HCT116 (cell line): ENCODE results near the gene TBC1D30. TPM values are rescaled to one million over a fixed set of nuclear protein-coding genes. Genes with fewer than 3 reads are reported as not detected.

Experiments
- ATAC-seq: fragments of 200-7000 bp; cut with Tn5 transposase; 2 replicates; pipeline ENCODE4 v1.9.1; 2020; ENCODE audit warnings: mild to moderate bottlenecking, moderate library complexity
- BruUV-seq: library from RNA; stranded (reverse); fragments of 400-500 nt; replicated peaks from 2 replicates; lab custom pipeline; 2021; lab: Mats Ljungman, UMichigan
- CTCF ChIA-PET: fragments of 300-600 bp; sonication (Branson Sonifier 250); formaldehyde crosslinking; loops from one replicate; lab custom pipeline; 2021; ENCODE audit warnings: antibody characterized with exemption; lab: Charles Lee
- POLR2A ChIA-PET: fragments of 300-600, 350-600 bp; sonication (Branson Sonifier 250); formaldehyde crosslinking; loops from one replicate; lab custom pipeline; 2021; ENCODE audit warnings: antibody characterized with exemption; lab: Charles Lee
- RAD21 ChIA-PET, 2 experiments: fragments of 300-600 bp; sonication (Branson Sonifier 250); formaldehyde crosslinking; loops; one replicate each; lab custom pipeline; 2023; ENCODE audit warnings: low total read pairs in 2 of 2; ENCODE audit not compliant: uncharacterized antibody in 2 of 2, unreplicated experiment in 2 of 2, low non-redundant PET in 1 of 2; lab: Charles Lee
- DNase-seq: peaks from one replicate; pipeline ENCODE4 v3.0.0-alpha.2; 2010; ENCODE audit warnings: low read depth, low spot score
- H2AFZ ChIP-seq: fragments of 200-600 bp; shearing (Covaris generic), sonication (generic); 2 replicates; pipeline ENCODE4 v1.6.1; 2017; ENCODE audit warnings: low read depth, mixed run types, mixed read lengths, antibody characterized with exemption, low read length; ENCODE audit not compliant: poor library complexity, severe bottlenecking
- H3K27ac ChIP-seq: 2 replicates; pipeline ENCODE4 v1.5.1; 2012; ENCODE audit warnings: low read depth, low read length
- H3K27me3 ChIP-seq: fragments of 200-600 bp; sonication (generic); 2 replicates; pipeline ENCODE4 v1.6.1; 2016; ENCODE audit warnings: mixed run types, low read length, mixed read lengths; ENCODE audit not compliant: insufficient read depth
- H3K36me3 ChIP-seq, 2 experiments: fragments of 200-500 bp in 1 of 2; fragments of 200-600 bp in 1 of 2; sonication (Bioruptor generic) in 1 of 2; sonication (generic) in 1 of 2; 2 replicates each; pipeline versions ENCODE4 v1.5.1 to v1.6.1; 2014 to 2016; ENCODE audit warnings: low read length in 2 of 2, inconsistent platforms in 1 of 2, mixed read lengths in 1 of 2, mixed run types in 1 of 2; ENCODE audit not compliant: insufficient read depth in 2 of 2, control insufficient read depth in 1 of 2
- H3K4me1 ChIP-seq, 2 experiments: fragments of 200-600 bp in 1 of 2; sonication (generic) in 1 of 2; 2 replicates each; pipeline versions ENCODE4 v1.5.1 to v1.6.1; 2012 to 2017; ENCODE audit warnings: low read length in 2 of 2, inconsistent platforms in 1 of 2, mild to moderate bottlenecking in 1 of 2, mixed read lengths in 1 of 2, mixed run types in 1 of 2, moderate library complexity in 1 of 2; ENCODE audit not compliant: insufficient read depth in 2 of 2, control insufficient read depth in 1 of 2
- H3K4me2 ChIP-seq: fragments of 200-600 bp; sonication (generic); 2 replicates; pipeline ENCODE4 v1.6.1; 2017; ENCODE audit warnings: mixed run types, low read length, mixed read lengths
- H3K4me3 ChIP-seq, 2 experiments: fragments of 200-600 bp in 1 of 2; sonication (generic) in 1 of 2; replicated peaks in 1 of 2; 2 replicates each; pipeline ENCODE4 v1.5.1; 2011 to 2016; ENCODE audit warnings: low read length in 2 of 2, control low read depth in 1 of 2, low read depth in 1 of 2, mild to moderate bottlenecking in 1 of 2, mixed read lengths in 1 of 2, mixed run types in 1 of 2
- H3K79me2 ChIP-seq: fragments of 200-600 bp; sonication (generic); 2 replicates; pipeline ENCODE4 v1.6.1; 2017; ENCODE audit warnings: mild to moderate bottlenecking, mixed run types, low read length, moderate library complexity, mixed read lengths; ENCODE audit not compliant: insufficient read depth
- H3K9ac ChIP-seq: fragments of 200-600 bp; sonication (generic); 2 replicates; pipeline ENCODE4 v1.6.1; 2016; ENCODE audit warnings: low read length, mixed read lengths
- H3K9me2 ChIP-seq: fragments of 200-600 bp; sonication (generic), shearing (Covaris generic); 2 replicates; pipeline ENCODE4 v1.6.1; 2017; ENCODE audit warnings: mixed run types, mild to moderate bottlenecking, moderate library complexity; ENCODE audit not compliant: insufficient read depth
- H3K9me3 ChIP-seq, 2 experiments: fragments of 200-500 bp in 1 of 2; fragments of 200-600 bp in 1 of 2; sonication (Bioruptor generic) in 1 of 2; sonication (generic) in 1 of 2; 2 replicates each; pipeline ENCODE4 v1.6.1; 2014 to 2017; ENCODE audit warnings: low read length in 2 of 2, mixed read lengths in 2 of 2, inconsistent platforms in 1 of 2, low read depth in 1 of 2, mild to moderate bottlenecking in 1 of 2, mixed run types in 1 of 2, moderate library complexity in 1 of 2; ENCODE audit not compliant: control insufficient read depth in 1 of 2, insufficient read depth in 1 of 2
- H4K20me1 ChIP-seq: fragments of 200-600 bp; sonication (generic), shearing (Covaris generic); 2 replicates; pipeline ENCODE4 v1.6.1; 2017; ENCODE audit warnings: mixed run types, mild to moderate bottlenecking, moderate library complexity; ENCODE audit not compliant: insufficient read depth
- ATF3 ChIP-seq: IDR thresholded peaks from 2 replicates; pipeline ENCODE4 v1.6.1; 2012
- CBX3 ChIP-seq: IDR thresholded peaks from 2 replicates; pipeline ENCODE4 v1.6.1; 2012; ENCODE audit warnings: low read depth
- EGR1 ChIP-seq: IDR thresholded peaks from 2 replicates; pipeline ENCODE4 v1.6.1; 2012; ENCODE audit warnings: low read depth
- EZH2 ChIP-seq: fragments of 200-600 bp; sonication (generic); IDR thresholded peaks from 2 replicates; pipeline ENCODE4 v1.6.1; 2017; ENCODE audit warnings: antibody characterized with exemption, mixed run types
- EZH2phosphoT487 ChIP-seq: fragments of 200-600 bp; IDR thresholded peaks from 2 replicates; pipeline ENCODE4 v1.6.1; 2018; ENCODE audit warnings: antibody characterized with exemption, borderline replicate concordance
- MAX ChIP-seq: IDR thresholded peaks from 2 replicates; pipeline ENCODE4 v1.6.1; 2012
- POLR2A ChIP-seq: IDR thresholded peaks from 2 replicates; pipeline ENCODE4 v1.7.0; 2011; ENCODE audit warnings: borderline replicate concordance; ENCODE audit not compliant: insufficient read depth, insufficient read length; ENCODE audit errors: extremely low read depth
- REST ChIP-seq: IDR thresholded peaks from 2 replicates; pipeline ENCODE4 v1.6.1; 2012; ENCODE audit warnings: low read depth
- SP1 ChIP-seq: IDR thresholded peaks from 2 replicates; pipeline ENCODE4 v1.6.1; 2012; ENCODE audit warnings: low read depth
- SRF ChIP-seq: IDR thresholded peaks from 2 replicates; pipeline ENCODE4 v1.6.1; 2012; ENCODE audit warnings: low read depth
- TCF7L2 ChIP-seq: IDR thresholded peaks from 2 replicates; pipeline ENCODE4 v1.7.0; 2011; ENCODE audit warnings: borderline replicate concordance, inconsistent platforms; ENCODE audit not compliant: insufficient read depth, insufficient read length; ENCODE audit errors: extremely low read depth
- ZFX ChIP-seq: fragments of 450-650 bp; IDR thresholded peaks from 2 replicates; pipeline ENCODE4 v1.6.1; 2017
- ZNF274 ChIP-seq: fragments of 200-500 bp; sonication (Bioruptor generic); IDR thresholded peaks from 2 replicates; pipeline ENCODE4 v1.6.1; 2014; ENCODE audit warnings: mild to moderate bottlenecking, low read depth, low read length, inconsistent platforms
- intact Hi-C: fragments of 100-400 bp; cut with micrococcal nuclease; formaldehyde crosslinking; loops from 2 replicates; pipeline ENCODE4 v1.10.0; 2022
- total RNA-seq: library from RNA; stranded (reverse); gene quantifications from one replicate; pipeline ENCODE4 v1.2.1, GENCODE V29; 2021; ENCODE audit not compliant: unreplicated experiment

Gene TBC1D30
- total RNA-seq, 1 experiment from 2014 or later, result 24.1 TPM

GRCh38 chr12:64791036-64791435 is 33.4 kb upstream of the TBC1D30 start:
- peaks cover 0 to 3% of the 10 kb centered on the region in 2 experiments; a peak in 1 of 4 replicates for H3K36me3 ChIP-seq
- TF ChIP-seq REST (no peak), POLR2A (no peak), ATF3 (no peak), SRF (no peak), CBX3 (no peak), EZH2phosphoT487 (no peak), SP1 (no peak), ZNF274 (no peak), MAX (no peak), EZH2 (no peak), ZFX (no peak), EGR1 (no peak), TCF7L2 (no peak)
- no peak overlapping the region for H3K4me2 ChIP-seq
- DNase-seq, result no peak
- H3K27me3 ChIP-seq, result no peaks in the 10 kb centered on the region
- RAD21 ChIA-PET, result no interaction called here
- H3K9ac ChIP-seq, result no peak overlapping the region
- peaks cover 23% of the 10 kb centered on the region for H3K79me2 ChIP-seq
- no peaks in the 10 kb centered on the region for H3K9me2 ChIP-seq
- H3K27ac ChIP-seq, result no peak overlapping the region
- intact Hi-C loops, result no loop called here
- POLR2A ChIA-PET, result no interaction called here
- H3K4me3 ChIP-seq, result no peak overlapping the region
- no peak for ATAC-seq
- peaks cover 0 to 4% of the 10 kb centered on the region in 2 experiments; a peak in 2 of 4 replicates for H3K4me1 ChIP-seq
- H3K9me3 ChIP-seq, result no peaks in the 10 kb centered on the region
- H2AFZ ChIP-seq, result no peak overlapping the region
- no TSS peak for BruUV-seq
- CTCF ChIA-PET, result interaction anchor here (4.6 kb wide), 1 partner anchor 11 kb away, joined by 25 read pairs; no protein-coding TSS in a partner anchor
- no peaks in the 10 kb centered on the region for H4K20me1 ChIP-seq
